ENCODE measurements around the gene NGFR.

GRCh38 chr17:49486012-49486641 is 9.0 kb upstream of the NGFR start:
- TF ChIP-seq CTCF (IDR thresholded peaks at IDR 0.05) (no peak), POLR2AphosphoS5 (IDR thresholded peaks at IDR 0.05; ENCODE audit: low read depth, low read length) (no peak)
